HG03469 (cell line): ENCODE measurements around the gene GOLGA8S.
"Not testable (repeated sequence)": the region's sequence is repeated elsewhere in the genome, so short reads cannot be mapped to it uniquely, and the experiment has no call there.

Experiments
- ATAC-seq: cut with Tn5 transposase; IDR thresholded peaks from one replicate; pipeline ENCODE4 v1.9.1; 2021; ENCODE audit warnings: mild to moderate bottlenecking, moderate library complexity, moderate number of reproducible peaks; ENCODE audit not compliant: unreplicated experiment

Gene GOLGA8S

GRCh38 chr15:23397779-23398178 lies 43.2 kb downstream of the GOLGA8S start:
- no peak for ATAC-seq

- ATAC-seq = not testable (repeated sequence)
Observed at GRCh38 chr15:23398357-23398756, 43.8 kb downstream of the GOLGA8S start.

GRCh38 chr15:23399207-23399606 lies 44.7 kb downstream of the GOLGA8S start:
- ATAC-seq = not testable (repeated sequence)

- ATAC-seq = no peak
Observed at GRCh38 chr15:23401627-23402026, 47.1 kb downstream of the GOLGA8S start.

- no peak for ATAC-seq
Observed at GRCh38 chr15:23402140-23402539, 47.6 kb downstream of the GOLGA8S start.

- ATAC-seq = no peak
Observed at GRCh38 chr15:23402544-23402943, 48.0 kb downstream of the GOLGA8S start.

- ATAC-seq = no peak
Observed at GRCh38 chr15:23403550-23403949, 49.0 kb downstream of the GOLGA8S start.

- ATAC-seq = no peak
Observed at GRCh38 chr15:23411841-23412240, 57.3 kb downstream of the GOLGA8S start.

- not testable (repeated sequence) for ATAC-seq
Observed at GRCh38 chr15:23412881-23413600, 58.5 kb downstream of the GOLGA8S start.
